Measurements from ENCODE around the gene WWOX.

GRCh38 chr16:79004309-79004708 lies 904.9 kb downstream of the WWOX start:
- TF ChIP-seq CTCF (IDR thresholded peaks at IDR 0.05 in 8 of 11, conservative IDR thresholded peaks at IDR 0.05 in 3 of 11) (no peak), POLR2A (IDR thresholded peaks at IDR 0.05) (no peak), POLR2AphosphoS5 (IDR thresholded peaks at IDR 0.05) (no peak)
